NCI-H1092 treated with DMSO at 0.1 percent for 48 hours (cell line): Measurements from ENCODE around the gene SH3D19.
"Not testable (repeated sequence)": the region's sequence is repeated elsewhere in the genome, so short reads cannot be mapped to it uniquely, and the experiment has no call there.

Experiments
- DNase-seq: peaks from one replicate; lab custom pipeline; 2025; lab: John Stamatoyannopoulos, UW

Gene SH3D19

GRCh38 chr4:151098979-151099228, 226.5 kb downstream of the SH3D19 start:
- no peak for DNase-seq

- DNase-seq, result no peak
These were observed 227.6 kb downstream of the SH3D19 start for GRCh38 chr4:151097759-151098158.

GRCh38 chr4:151095142-151095541, 230.3 kb downstream of the SH3D19 start:
- no peak for DNase-seq

GRCh38 chr4:151094290-151094751, 231.1 kb downstream of the SH3D19 start:
- no peak for DNase-seq

GRCh38 chr4:151093203-151093602, 232.2 kb downstream of the SH3D19 start:
- DNase-seq, result no peak

- DNase-seq, result no peak
These were observed 232.9 kb downstream of the SH3D19 start for GRCh38 chr4:151092488-151092887.

- no peak for DNase-seq
These were observed 234.4 kb downstream of the SH3D19 start for GRCh38 chr4:151091047-151091446.

GRCh38 chr4:151087467-151087866, 237.9 kb downstream of the SH3D19 start:
- no peak for DNase-seq

- not testable (repeated sequence) for DNase-seq
These were observed 247.4 kb downstream of the SH3D19 start for GRCh38 chr4:151077978-151078377.

GRCh38 chr4:151074416-151074916, 250.9 kb downstream of the SH3D19 start:
- no peak for DNase-seq
